ENCODE data around the gene AMTN. TPM values are rescaled to one million over a fixed set of nuclear protein-coding genes. Genes with fewer than 3 reads are reported as not detected.
"Not testable (repeated sequence)": the region's sequence is repeated elsewhere in the genome, so short reads cannot be mapped to it uniquely, and the experiment has no call there.

AMTN gene
- total and polyA plus RNA-seq, 2 of the 8 experiments (the other 6 are each of a cell fraction or from before 2014, with no cell fraction given), result not detected

DNA sequence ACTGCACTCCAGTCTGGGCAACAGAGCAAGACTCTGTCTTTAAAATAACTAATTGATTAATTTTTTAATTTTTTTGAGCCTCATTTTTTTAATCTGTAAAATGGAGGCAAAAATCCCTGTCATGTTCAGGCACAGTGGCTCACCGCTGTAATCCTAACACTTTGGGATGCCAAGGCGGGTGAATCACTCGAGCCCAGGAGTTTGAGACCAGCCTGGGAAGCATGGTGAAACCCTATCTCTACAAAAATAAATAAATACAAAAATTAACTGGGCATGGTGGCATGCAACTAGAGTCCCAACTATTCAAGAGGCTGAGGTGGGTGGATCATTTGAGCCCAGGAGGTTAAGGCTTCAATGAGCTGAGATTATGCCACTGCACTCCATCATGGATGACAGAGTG is 15.4 kb downstream of the AMTN start:
- Histone ChIP-seq H4K20me1 (replicated peaks in 1 of 2; ENCODE audit: control insufficient read depth in 1 of 2, insufficient read depth in 2 of 2, low read length in 2 of 2) (no peaks in the 10 kb centered on the region), H3K36me3 (ENCODE audit: control insufficient read depth in 2 of 4, insufficient read depth in 4 of 4, low read length in 3 of 4) (no peaks in the 10 kb centered on the region), H2BK15ac (ENCODE audit: low read length) (no peak overlapping the region), H3K14ac (ENCODE audit: insufficient read length) (no peak overlapping the region), H3K9ac (replicated peaks in 1 of 4; ENCODE audit: extremely low read depth in 1 of 4, low read depth in 3 of 4, low read length in 3 of 4) (no peak overlapping the region), H3K4me3 (ENCODE audit: extremely low read depth in 1 of 4, insufficient read depth in 2 of 4, low read depth in 3 of 4, low read length in 4 of 4) (no peak overlapping the region), H2AK5ac (ENCODE audit: low read depth, low read length) (no peak overlapping the region), H3K27ac (ENCODE audit: low read depth, low read length) (no peak overlapping the region), H3K9me3 (ENCODE audit: insufficient read depth in 2 of 2, low read depth in 1 of 2, low read length in 1 of 2) (no peaks in the 10 kb centered on the region), H2BK120ac (replicated peaks; ENCODE audit: low read depth, low read length) (no peak overlapping the region), H3K4me1 (replicated peaks in 1 of 4; ENCODE audit: control insufficient read depth in 3 of 4, insufficient read depth in 4 of 4, low read length in 3 of 4) (no peaks in the 10 kb centered on the region), H4K8ac (ENCODE audit: extremely low read depth, insufficient read depth, low read length) (no peak overlapping the region), H2BK20ac (ENCODE audit: low read length) (no peak overlapping the region), H3K56ac (replicated peaks; ENCODE audit: insufficient read length, low read depth, low read length) (no peak overlapping the region), H4K91ac (replicated peaks; ENCODE audit: insufficient read length, low read length) (no peak overlapping the region), H3K79me2 (ENCODE audit: control insufficient read depth in 1 of 2, insufficient read depth in 2 of 2, low read length in 2 of 2) (no peaks in the 10 kb centered on the region), H3K79me1 (ENCODE audit: low read depth, low read length) (no peaks in the 10 kb centered on the region), H2BK5ac (ENCODE audit: low read depth, low read length) (no peak overlapping the region), H4K5ac (ENCODE audit: insufficient read length, low read depth, low read length) (no peak overlapping the region), H3K23ac (ENCODE audit: insufficient read length) (no peak overlapping the region), H2BK12ac (ENCODE audit: low read depth, low read length) (no peak overlapping the region), H3K27me3 (replicated peaks in 1 of 4; ENCODE audit: control insufficient read depth in 3 of 4, extremely low read depth in 1 of 4, insufficient read depth in 3 of 4, low read length in 3 of 4) (no peaks in the 10 kb centered on the region), H3K4me2 (ENCODE audit: insufficient read depth in 1 of 2, low read depth in 2 of 2, low read length in 2 of 2) (no peak overlapping the region), H3K23me2 (ENCODE audit: low read depth, low read length) (no peaks in the 10 kb centered on the region), H3K4ac (replicated peaks; ENCODE audit: insufficient read length, low read depth, low read length) (no peak overlapping the region), H2AFZ (ENCODE audit: low read length) (no peak overlapping the region), H3K18ac (ENCODE audit: extremely low read depth, low read length) (no peak overlapping the region)
- CTCF ChIA-PET (ENCODE audit: partially characterized antibody), result no interaction called here
- POLR2A ChIA-PET (ENCODE audit: partially characterized antibody), result interaction anchor here (1.0 kb wide), 1 partner anchor 15 kb away, joined by 3 read pairs; no protein-coding TSS in a partner anchor
- TF ChIP-seq, protein P1, sequence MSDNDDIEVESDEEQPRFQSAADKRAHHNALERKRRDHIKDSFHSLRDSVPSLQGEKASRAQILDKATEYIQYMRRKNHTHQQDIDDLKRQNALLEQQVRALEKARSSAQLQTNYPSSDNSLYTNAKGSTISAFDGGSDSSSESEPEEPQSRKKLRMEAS (IDR thresholded peaks at IDR 0.05), result no peak
- FAIRE-seq (no peak), DNase-seq (ENCODE audit: low read depth in 1 of 2, low spot score in 2 of 2) (no peak)
- WGBS, 2 experiments (ENCODE audit: extremely low coverage in 1 of 2, insufficient coverage in 1 of 2, insufficient read length in 1 of 2, insufficient replicate concordance in 2 of 2, low coverage in 1 of 2, low lambda C conversion rate in 2 of 2, missing lambda C conversion rate in 1 of 2), result 98% methylated on average over 3 of the region's 3 CpGs; no CpG with 5 or more reads in 1 of the 2 experiments

DNA sequence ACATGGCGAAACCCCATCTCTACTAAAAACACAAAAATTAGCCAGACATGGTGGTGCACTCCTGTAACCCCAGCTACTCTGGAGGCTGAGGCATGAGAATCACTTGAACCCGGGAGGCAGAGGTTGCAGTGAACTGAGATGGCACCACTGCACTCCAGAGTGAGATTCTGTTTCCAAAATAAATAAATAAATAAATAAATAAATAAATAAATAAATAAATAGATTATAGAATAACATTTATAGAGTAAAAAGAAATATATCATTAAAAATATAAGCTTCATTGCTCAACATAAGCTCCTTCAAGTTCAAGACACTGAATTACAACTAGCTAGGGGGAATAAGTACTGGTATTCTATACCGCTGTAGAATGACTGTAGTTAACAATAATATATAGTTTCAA is 16.5 kb downstream of the AMTN start:
- FAIRE-seq; H3K36me3 ChIP-seq (ENCODE audit: control insufficient read depth in 2 of 4, insufficient read depth in 4 of 4, low read length in 3 of 4); H4K91ac ChIP-seq (replicated peaks; ENCODE audit: insufficient read length, low read length); H3K27ac ChIP-seq (ENCODE audit: low read depth, low read length); H2BK15ac ChIP-seq (ENCODE audit: low read length); H2AFZ ChIP-seq (ENCODE audit: low read length); H2AK5ac ChIP-seq (ENCODE audit: low read depth, low read length); H3K23me2 ChIP-seq (ENCODE audit: low read depth, low read length); H3K79me1 ChIP-seq (ENCODE audit: low read depth, low read length); H4K8ac ChIP-seq (ENCODE audit: extremely low read depth, insufficient read depth, low read length); POLR2A ChIA-PET (ENCODE audit: partially characterized antibody); H3K27me3 ChIP-seq (replicated peaks in 1 of 4; ENCODE audit: control insufficient read depth in 3 of 4, extremely low read depth in 1 of 4, insufficient read depth in 3 of 4, low read length in 3 of 4); H3K9me3 ChIP-seq (ENCODE audit: insufficient read depth in 2 of 2, low read depth in 1 of 2, low read length in 1 of 2); H3K4ac ChIP-seq (replicated peaks; ENCODE audit: insufficient read length, low read depth, low read length); H3K18ac ChIP-seq (ENCODE audit: extremely low read depth, low read length); H3K4me3 ChIP-seq (ENCODE audit: extremely low read depth in 1 of 4, insufficient read depth in 2 of 4, low read depth in 3 of 4, low read length in 4 of 4); H3K4me1 ChIP-seq (replicated peaks in 1 of 4; ENCODE audit: control insufficient read depth in 3 of 4, insufficient read depth in 4 of 4, low read length in 3 of 4); H3K9ac ChIP-seq (replicated peaks in 1 of 4; ENCODE audit: extremely low read depth in 1 of 4, low read depth in 3 of 4, low read length in 3 of 4); H3K4me2 ChIP-seq (ENCODE audit: insufficient read depth in 1 of 2, low read depth in 2 of 2, low read length in 2 of 2); H2BK12ac ChIP-seq (ENCODE audit: low read depth, low read length); H3K56ac ChIP-seq (replicated peaks; ENCODE audit: insufficient read length, low read depth, low read length); H4K5ac ChIP-seq (ENCODE audit: insufficient read length, low read depth, low read length); H2BK20ac ChIP-seq (ENCODE audit: low read length); H3K23ac ChIP-seq (ENCODE audit: insufficient read length); H2BK5ac ChIP-seq (ENCODE audit: low read depth, low read length); H3K14ac ChIP-seq (ENCODE audit: insufficient read length); DNase-seq (ENCODE audit: low read depth in 1 of 2, low spot score in 2 of 2); H2BK120ac ChIP-seq (replicated peaks; ENCODE audit: low read depth, low read length); H4K20me1 ChIP-seq (replicated peaks in 1 of 2; ENCODE audit: control insufficient read depth in 1 of 2, insufficient read depth in 2 of 2, low read length in 2 of 2); H3K79me2 ChIP-seq (ENCODE audit: control insufficient read depth in 1 of 2, insufficient read depth in 2 of 2, low read length in 2 of 2): not testable (repeated sequence)
- 92% methylated on average over 3 of the region's 3 CpGs; no CpG with 5 or more reads in 1 of the 2 experiments for WGBS, 2 experiments (ENCODE audit: extremely low coverage in 1 of 2, insufficient coverage in 1 of 2, insufficient read length in 1 of 2, insufficient replicate concordance in 2 of 2, low coverage in 1 of 2, low lambda C conversion rate in 2 of 2, missing lambda C conversion rate in 1 of 2)
- CTCF ChIA-PET (ENCODE audit: partially characterized antibody), result interaction anchor here (1.3 kb wide), 1 partner anchor 8 kb away, joined by 4 read pairs; no protein-coding TSS in a partner anchor
